Myocyte (in vitro differentiated cells): Measurements from ENCODE around the gene RIMKLB. TPM values are rescaled to one million over a fixed set of nuclear protein-coding genes. Genes with fewer than 3 reads are reported as not detected.
"Not testable (repeated sequence)": the region's sequence is repeated elsewhere in the genome, so short reads cannot be mapped to it uniquely, and the experiment has no call there.

Source experiments
- DNase-seq: peaks from one replicate; pipeline ENCODE4 v3.0.0-alpha.2; 2012; ENCODE audit warnings: low read depth
- total RNA-seq: library from RNA; depleted of rRNA; stranded (reverse); fragments of >200 nt; gene quantifications from 2 replicates; pipeline ENCODE4 v1.2.3, GENCODE V29; 2014

RIMKLB gene
- total RNA-seq, 1 donor from 2014 or later, result 39.1 TPM

DNA sequence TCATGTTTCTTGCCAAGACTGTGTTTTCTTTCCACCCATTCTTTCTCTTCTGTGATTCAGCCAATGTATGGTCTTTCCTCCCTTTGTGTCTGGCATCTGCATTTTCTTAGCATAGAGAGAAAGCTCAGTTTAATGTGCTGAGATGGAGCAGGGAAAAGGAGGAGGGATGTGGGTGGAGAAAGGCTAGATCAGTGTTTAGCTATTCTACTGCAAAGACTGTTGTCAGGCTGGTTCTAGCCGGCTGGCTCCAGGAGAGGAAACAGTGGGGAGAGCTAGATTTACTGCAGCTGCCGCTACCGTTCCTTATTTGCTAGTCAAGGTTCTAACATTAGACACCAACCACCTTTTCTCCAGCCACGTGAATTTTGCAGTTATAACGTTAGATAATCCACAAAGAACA lies 5.2 kb upstream of the RIMKLB start:
- peak; percentile 84 for DNase-seq

GRCh38 chr12:8695116-8695515 lies 2.7 kb upstream of the RIMKLB start:
- DNase-seq, result no peak

DNA sequence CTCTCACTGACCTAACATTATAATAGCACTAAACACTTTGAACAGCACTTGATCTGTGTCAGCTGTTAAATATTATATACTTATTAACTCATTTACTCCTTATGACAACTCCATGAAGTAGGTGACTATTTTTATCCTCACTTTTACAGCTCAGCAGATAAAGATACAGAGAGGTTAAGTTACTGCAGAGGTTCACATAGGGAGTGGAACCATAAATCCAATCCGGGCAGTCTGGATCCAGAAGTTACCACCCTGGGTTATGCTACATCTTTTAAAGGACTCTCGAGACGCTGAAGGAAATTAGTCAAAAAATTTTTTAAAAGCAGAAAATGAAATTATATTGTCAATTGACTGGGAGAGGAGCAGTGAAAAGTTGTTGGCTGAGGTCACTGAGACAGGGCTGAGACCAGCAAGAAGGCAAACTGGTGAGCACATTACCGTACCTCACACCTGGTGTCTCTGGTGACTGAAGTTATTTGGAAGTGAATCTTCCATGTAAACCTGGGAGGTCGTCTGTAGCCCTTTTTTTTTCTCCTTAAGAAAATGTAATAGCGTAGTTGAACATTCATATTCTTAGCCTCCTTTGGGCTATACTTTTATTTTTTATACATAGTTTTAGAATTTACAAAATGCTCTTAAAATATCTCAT lies 1.2 kb upstream of the RIMKLB start:
- peak; percentile 17 for DNase-seq

GRCh38 chr12:8697120-8697475 lies 693 bp upstream of the RIMKLB start:
- DNase-seq, result peak; percentile 40

- DNase-seq, result peak; percentile 62
Observed at GRCh38 chr12:8698132-8698851, 501 bp downstream of the RIMKLB start.

- no peak for DNase-seq
Observed at GRCh38 chr12:8698879-8699278, 1.1 kb downstream of the RIMKLB start.

DNA sequence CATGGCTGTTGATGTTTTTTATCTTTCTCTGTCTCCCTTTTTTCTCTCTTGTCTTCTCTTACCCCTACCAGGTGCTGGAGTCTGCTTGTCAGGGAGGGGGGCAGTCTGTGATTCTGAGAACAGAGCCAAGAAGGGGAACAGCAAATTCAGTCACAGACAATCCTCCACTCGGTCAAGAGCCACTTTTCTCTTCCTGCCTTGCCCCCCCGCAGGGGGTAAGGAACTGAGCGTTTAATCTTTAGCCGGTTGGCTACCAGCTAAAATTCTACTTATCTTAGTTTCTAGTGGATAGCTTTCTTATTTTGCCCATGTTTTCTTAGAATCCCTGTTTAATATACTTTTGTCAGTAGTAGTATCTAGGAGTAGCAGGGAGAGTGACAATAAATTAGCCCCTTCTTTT lies 1.9 kb downstream of the RIMKLB start:
- DNase-seq, result no peak

DNA sequence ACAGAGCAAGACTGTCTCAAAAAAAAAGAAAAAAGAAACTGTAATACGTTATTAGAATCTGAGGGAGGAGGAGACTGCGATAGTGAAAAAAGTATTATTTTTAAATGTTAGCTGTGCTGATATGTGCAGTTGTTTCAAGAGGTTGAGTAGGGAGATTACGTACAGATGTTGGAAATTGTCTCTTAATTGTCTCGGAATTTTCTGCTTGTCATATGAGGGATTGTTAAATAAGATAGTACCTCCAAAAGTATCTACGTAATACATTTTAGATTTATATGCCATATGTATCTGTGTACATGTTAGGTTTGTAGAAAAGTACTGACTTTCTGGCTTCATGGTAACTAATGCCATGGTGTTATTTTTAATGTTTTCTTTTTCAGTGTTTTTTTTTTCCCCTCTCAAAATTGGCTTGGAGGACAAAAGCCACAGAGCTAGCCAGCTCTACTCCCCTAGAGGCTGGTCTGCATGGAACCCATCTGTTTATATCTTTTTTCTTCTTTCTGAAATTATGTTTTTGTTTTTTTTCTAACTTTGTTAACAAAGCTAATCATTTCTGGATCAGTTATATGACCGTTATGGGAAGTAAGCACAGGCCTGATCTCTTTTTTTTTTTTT lies 3.4 kb downstream of the RIMKLB start:
- DNase-seq, result no peak

DNA sequence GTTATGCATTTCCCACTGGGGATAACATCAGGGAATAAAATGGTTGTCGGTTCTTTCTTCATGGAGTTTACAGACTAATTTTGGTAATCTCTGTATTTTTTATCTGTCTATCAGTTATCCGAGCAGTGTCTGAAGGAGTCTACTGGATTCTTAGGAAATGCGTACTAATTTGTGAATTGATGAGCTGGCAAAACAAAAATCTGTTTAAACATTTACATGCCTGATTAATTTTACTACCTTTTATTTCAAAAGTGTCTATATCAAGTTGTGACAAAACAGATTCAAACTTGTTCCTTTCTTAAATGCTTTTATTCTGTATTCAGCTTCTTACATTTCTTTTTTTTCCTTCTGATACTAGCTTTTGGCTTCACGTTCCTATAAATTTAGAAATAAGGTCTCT lies 4.4 kb downstream of the RIMKLB start:
- no peak for DNase-seq

DNA sequence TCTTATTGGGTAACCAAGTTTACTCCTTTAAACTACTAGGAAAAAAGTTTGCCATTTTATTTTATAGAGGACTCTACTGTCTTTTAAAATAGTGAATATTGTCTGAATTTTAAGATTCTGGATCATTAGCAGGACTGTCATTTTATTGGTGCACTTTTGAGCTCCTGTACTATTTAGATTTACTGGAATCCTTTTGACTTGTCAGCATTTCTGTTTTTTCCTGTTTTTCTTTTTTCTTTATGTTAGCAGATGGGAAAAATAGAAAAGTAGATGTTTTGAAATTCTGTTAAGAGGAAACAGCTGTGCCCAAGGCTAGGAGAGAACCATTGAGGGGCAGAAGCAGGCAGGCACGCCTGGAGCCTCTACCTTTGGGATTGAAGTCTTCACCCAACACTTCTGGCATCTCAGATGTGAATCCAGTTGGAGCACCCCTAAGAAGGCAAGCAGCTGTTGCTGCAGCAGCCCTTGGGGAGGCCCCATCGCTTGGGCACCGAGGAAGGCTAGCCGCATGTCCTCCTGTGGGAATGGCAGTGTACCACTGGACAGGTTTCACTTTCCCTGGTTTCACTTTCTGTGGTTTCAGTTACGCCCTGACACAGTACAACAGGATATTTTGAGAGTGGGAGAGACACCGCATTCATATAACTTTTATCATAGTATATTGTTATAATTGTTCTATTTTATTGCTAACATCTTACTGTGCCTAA lies 11.5 kb downstream of the RIMKLB start:
- peak; percentile 79 for DNase-seq

- no peak for DNase-seq
Observed at GRCh38 chr12:8712572-8712971, 14.8 kb downstream of the RIMKLB start.

- DNase-seq, result peak; percentile 51
Observed at GRCh38 chr12:8722286-8722800, 24.6 kb downstream of the RIMKLB start.

DNA sequence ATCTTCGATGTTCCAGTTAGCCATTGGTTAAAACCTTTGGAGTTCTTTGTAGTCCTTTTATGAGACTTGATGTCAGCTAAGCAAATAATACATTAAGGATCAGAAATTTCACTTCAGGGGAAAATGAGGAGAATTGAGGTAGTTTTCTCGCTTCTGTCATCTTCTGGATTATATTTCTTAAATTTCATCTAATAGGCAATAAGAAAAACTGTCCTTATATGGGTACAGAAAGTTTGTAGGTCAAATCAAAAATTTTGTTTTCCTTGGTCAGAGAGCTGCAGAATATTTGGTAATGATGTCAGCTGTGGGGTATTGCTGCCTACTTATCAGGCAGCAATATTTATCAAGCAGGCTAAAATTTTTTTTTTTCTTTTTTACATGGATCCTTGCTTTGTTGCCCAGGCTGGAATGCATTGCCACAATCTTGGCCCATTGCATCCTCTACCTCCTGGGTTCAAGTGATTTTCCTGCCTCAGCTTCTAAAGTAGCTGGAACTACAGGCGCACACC lies 37.1 kb downstream of the RIMKLB start:
- no peak for DNase-seq

GRCh38 chr12:8742501-8742900 lies 44.7 kb downstream of the RIMKLB start:
- peak; percentile 72 for DNase-seq

- DNase-seq, result not testable (repeated sequence)
Observed at GRCh38 chr12:8743121-8743520, 45.3 kb downstream of the RIMKLB start.

DNA sequence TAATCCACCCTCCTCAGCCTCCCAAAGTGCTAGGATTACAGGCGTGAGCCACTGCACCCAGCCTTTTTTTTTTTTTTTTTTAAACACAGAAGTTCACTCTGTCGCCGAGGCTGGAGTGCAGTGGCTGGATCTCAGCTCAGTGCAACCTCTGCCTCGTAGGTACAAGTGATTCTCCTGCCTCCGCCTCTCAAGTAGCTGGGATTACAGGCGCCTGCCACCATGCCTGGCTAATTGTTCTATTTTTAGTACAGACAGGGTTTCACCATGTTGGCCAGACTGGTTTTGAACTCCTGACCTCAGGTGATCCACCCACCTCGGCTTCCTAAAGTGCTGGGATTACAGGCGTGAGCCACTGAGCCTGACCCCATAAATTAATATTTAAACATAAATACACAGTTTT lies 47.8 kb downstream of the RIMKLB start:
- not testable (repeated sequence) for DNase-seq

GRCh38 chr12:8746046-8746445 lies 48.3 kb downstream of the RIMKLB start:
- no peak for DNase-seq

- not testable (repeated sequence) for DNase-seq
Observed at GRCh38 chr12:8760076-8760475, 62.3 kb downstream of the RIMKLB start.

GRCh38 chr12:8762701-8763100 lies 64.9 kb downstream of the RIMKLB start:
- not testable (repeated sequence) for DNase-seq

GRCh38 chr12:8766121-8766520 lies 68.3 kb downstream of the RIMKLB start:
- not testable (repeated sequence) for DNase-seq

GRCh38 chr12:8770499-8770898 lies 72.7 kb downstream of the RIMKLB start:
- no peak for DNase-seq

GRCh38 chr12:8771072-8771471 lies 73.3 kb downstream of the RIMKLB start:
- DNase-seq, result no peak
